GM23338 (cell line): ENCODE data around the gene SCN4B. TPM values are rescaled to one million over a fixed set of nuclear protein-coding genes. Genes with fewer than 3 reads are reported as not detected.

ENCODE experiments used
- ATAC-seq: fragments of 200-7000 bp; cut with Tn5 transposase; 3 replicates; pipeline ENCODE4 v1.9.1; 2020
- DNase-seq: peaks from one replicate; pipeline ENCODE4 v3.0.0-alpha.2; 2015; ENCODE audit warnings: low spot score
- H2AFZ ChIP-seq: fragments of 200-600 bp; sonication (generic); 2 replicates; pipeline ENCODE4 v1.8.0; 2016; ENCODE audit warnings: antibody characterized with exemption, mild to moderate bottlenecking, moderate library complexity
- H3F3A ChIP-seq: fragments of 200-600 bp; sonication (generic); replicated peaks from 2 replicates; pipeline ENCODE4 v1.8.0; 2017; ENCODE audit warnings: antibody characterized with exemption, mixed run types, low read depth
- H3K27ac ChIP-seq: fragments of 200-600 bp; sonication (generic); 2 replicates; pipeline ENCODE4 v1.6.1; 2016; ENCODE audit warnings: low read depth
- H3K27me3 ChIP-seq: fragments of 200-600 bp; sonication (generic); 2 replicates; pipeline ENCODE4 v1.8.0; 2016; ENCODE audit warnings: mild to moderate bottlenecking, mixed run types, moderate library complexity; ENCODE audit not compliant: insufficient read depth
- H3K36me3 ChIP-seq: fragments of 200-600 bp; sonication (generic); 2 replicates; pipeline ENCODE4 v1.8.0; 2016; ENCODE audit warnings: mild to moderate bottlenecking; ENCODE audit not compliant: insufficient read depth
- H3K4me1 ChIP-seq: fragments of 200-600 bp; sonication (generic); 2 replicates; pipeline ENCODE4 v1.8.0; 2016; ENCODE audit warnings: mild to moderate bottlenecking, moderate library complexity; ENCODE audit not compliant: insufficient read depth
- H3K4me2 ChIP-seq: fragments of 200-600 bp; sonication (generic); 2 replicates; pipeline ENCODE4 v1.7.1; 2017; ENCODE audit warnings: mixed run types
- H3K4me3 ChIP-seq: fragments of 200-600 bp; sonication (generic); 2 replicates; pipeline ENCODE4 v1.6.1; 2016; ENCODE audit warnings: mixed run types
- H3K79me2 ChIP-seq: fragments of 200-600 bp; sonication (generic); replicated peaks from 2 replicates; pipeline ENCODE4 v1.8.0; 2017; ENCODE audit warnings: mild to moderate bottlenecking; ENCODE audit not compliant: insufficient read depth
- H3K9me2 ChIP-seq: fragments of 200-600 bp; sonication (generic); 2 replicates; pipeline ENCODE4 v1.8.0; 2017; ENCODE audit not compliant: insufficient read depth
- H4K20me1 ChIP-seq: fragments of 200-600 bp; sonication (generic); replicated peaks from 2 replicates; pipeline ENCODE4 v1.8.0; 2017; ENCODE audit warnings: mild to moderate bottlenecking; ENCODE audit not compliant: insufficient read depth
- H3K27ac Mint-ChIP-seq: 2 replicates; pipeline ENCODE4 v1.8.0; 2020; ENCODE audit warnings: inconsistent platforms, mild to moderate bottlenecking, moderate library complexity, mixed read lengths
- H3K27me3 Mint-ChIP-seq: 3 replicates; pipeline ENCODE4 v1.8.0; 2022; ENCODE audit warnings: low read depth, mild to moderate bottlenecking, moderate library complexity, mixed read lengths, inconsistent platforms; ENCODE audit not compliant: insufficient read depth, poor library complexity
- H3K36me3 Mint-ChIP-seq: 3 replicates; pipeline ENCODE4 v1.8.0; 2021; ENCODE audit warnings: low read depth, mild to moderate bottlenecking, inconsistent platforms, moderate library complexity, mixed read lengths
- H3K4me1 Mint-ChIP-seq: 3 replicates; pipeline ENCODE4 v1.8.0; 2020; ENCODE audit warnings: mild to moderate bottlenecking, inconsistent platforms, mixed read lengths
- H3K4me3 Mint-ChIP-seq: 3 replicates; pipeline ENCODE4 v1.8.0; 2021; ENCODE audit warnings: moderate library complexity, mild to moderate bottlenecking, inconsistent platforms, mixed read lengths
- H3K9me3 Mint-ChIP-seq: 3 replicates; pipeline ENCODE4 v1.8.0; 2020; ENCODE audit warnings: moderate library complexity, mild to moderate bottlenecking, inconsistent platforms, mixed read lengths
- CREB1 ChIP-seq: fragments of 250-450 bp; sonication (Bioruptor Pico); IDR thresholded peaks from 2 replicates; pipeline ENCODE4 v1.5.0; 2020; ENCODE audit warnings: low read depth, mild to moderate bottlenecking, moderate library complexity
- CTCF ChIP-seq, 2 experiments: fragments of 200-600 bp in 1 of 2; sonication (generic) in 1 of 2; conservative IDR thresholded peaks; 2 replicates each; pipeline versions ENCODE4 v1.5.1 to v1.6.1; 2016 to 2017; ENCODE audit warnings: antibody characterized with exemption in 2 of 2, low read depth in 2 of 2, mild to moderate bottlenecking in 2 of 2, moderate library complexity in 1 of 2
- EZH2 ChIP-seq: fragments of 200-600 bp; sonication (generic); IDR thresholded peaks from one replicate; pipeline ENCODE4 v1.8.0; 2017; ENCODE audit warnings: antibody characterized with exemption, mild to moderate bottlenecking, low read depth; ENCODE audit not compliant: unreplicated experiment
- EZH2phosphoT487 ChIP-seq: fragments of 200-600 bp; sonication (generic); IDR thresholded peaks from one replicate; pipeline ENCODE4 v1.8.1; 2018; ENCODE audit warnings: antibody characterized with exemption; ENCODE audit not compliant: unreplicated experiment
- JUNB ChIP-seq: IDR thresholded peaks from one replicate; pipeline ENCODE4 v1.6.1; 2016; ENCODE audit warnings: antibody characterized with exemption; ENCODE audit not compliant: unreplicated experiment
- NANOG ChIP-seq: IDR thresholded peaks from 2 replicates; pipeline ENCODE4 v1.6.1; 2016; ENCODE audit warnings: antibody characterized with exemption, borderline replicate concordance
- POLR2AphosphoS5 ChIP-seq: IDR thresholded peaks from 2 replicates; pipeline ENCODE4 v1.6.1; 2016; ENCODE audit warnings: antibody characterized with exemption, low read depth
- REST ChIP-seq: IDR thresholded peaks from one replicate; pipeline ENCODE4 v1.6.1; 2018; ENCODE audit warnings: antibody characterized with exemption; ENCODE audit not compliant: unreplicated experiment
- STAT1 ChIP-seq: IDR thresholded peaks from one replicate; pipeline ENCODE4 v1.6.1; 2016; ENCODE audit warnings: antibody characterized with exemption; ENCODE audit not compliant: unreplicated experiment
- ZNF114 ChIP-seq: fragments of 250-450 bp; sonication (Bioruptor Pico); IDR thresholded peaks from 2 replicates; pipeline ENCODE4 v1.5.0; 2020; ENCODE audit warnings: mild to moderate bottlenecking, moderate library complexity
- ZNF331 ChIP-seq: fragments of 250-450 bp; sonication (Bioruptor Pico); IDR thresholded peaks from 2 replicates; pipeline ENCODE4 v1.5.0; 2020; ENCODE audit warnings: low read depth, mild to moderate bottlenecking, moderate library complexity
- polyA plus RNA-seq: library from polyadenylated mRNA; unstranded; fragments of >200 nt; fragmentation: Nextera tagmentation; extraction: Ambion mirVana; gene quantifications from 2 replicates; pipeline ENCODE4 v1.2.1, GENCODE V29; 2016
- total RNA-seq: library from RNA; depleted of rRNA; stranded (reverse); fragments of >200 nt; shearing (Covaris generic); gene quantifications from 2 replicates; pipeline ENCODE4 v1.2.3, GENCODE V29; 2014
- TF ChIP-seq, protein P1 (sequence below): fragments of 250-450 bp; sonication (Bioruptor Pico); IDR thresholded peaks from 2 replicates; pipeline ENCODE4 v1.5.0; 2020; ENCODE audit warnings: mild to moderate bottlenecking, moderate library complexity
- TF ChIP-seq, protein P2 (sequence below): IDR thresholded peaks from 2 replicates; pipeline ENCODE4 v1.6.1; 2016; ENCODE audit warnings: antibody characterized with exemption

Gene SCN4B
- total and polyA plus RNA-seq, 2 experiments from 2014 or later: 0.45 to 3.0 TPM

DNA sequence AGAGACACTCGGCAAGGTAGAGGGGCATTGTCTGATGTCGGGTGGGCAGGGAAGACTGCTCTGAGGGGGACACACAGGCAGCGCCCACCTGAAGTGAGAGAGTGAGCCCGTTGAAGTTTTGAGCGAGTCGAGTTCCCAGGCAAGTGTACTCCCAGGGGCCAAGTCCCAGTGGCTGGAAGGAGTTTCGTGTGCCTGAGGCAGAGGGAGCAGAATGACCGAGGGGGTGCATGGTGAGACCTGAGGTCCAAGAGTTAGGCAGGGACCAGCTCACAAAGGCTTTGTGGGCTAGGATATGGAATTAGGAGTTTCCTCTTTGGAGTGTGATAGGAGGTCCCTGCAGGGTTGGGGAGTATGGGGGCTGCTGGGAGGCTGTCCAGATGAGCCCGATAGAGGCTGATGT, 17.6 kb upstream of the SCN4B start:
- Histone ChIP-seq H3K79me2 (no peaks in the 10 kb centered on the region), H3F3A (no peaks in the 10 kb centered on the region), H2AFZ (no peak overlapping the region), H3K27ac (no peak overlapping the region), H3K4me3 (no peak overlapping the region), H3K36me3 (no peaks in the 10 kb centered on the region; the same call in 1 of the 2 replicates), H3K27me3 (peaks cover 77% of the 10 kb centered on the region), H4K20me1 (no peaks in the 10 kb centered on the region; the same call in 1 of the 2 replicates), H3K4me2 (no peak overlapping the region), H3K9me2 (no peaks in the 10 kb centered on the region), H3K4me1 (peaks cover 23% of the 10 kb centered on the region)
- TF ChIP-seq REST: no peak
- no peak for TF ChIP-seq NANOG
- TF ChIP-seq, protein P1, sequence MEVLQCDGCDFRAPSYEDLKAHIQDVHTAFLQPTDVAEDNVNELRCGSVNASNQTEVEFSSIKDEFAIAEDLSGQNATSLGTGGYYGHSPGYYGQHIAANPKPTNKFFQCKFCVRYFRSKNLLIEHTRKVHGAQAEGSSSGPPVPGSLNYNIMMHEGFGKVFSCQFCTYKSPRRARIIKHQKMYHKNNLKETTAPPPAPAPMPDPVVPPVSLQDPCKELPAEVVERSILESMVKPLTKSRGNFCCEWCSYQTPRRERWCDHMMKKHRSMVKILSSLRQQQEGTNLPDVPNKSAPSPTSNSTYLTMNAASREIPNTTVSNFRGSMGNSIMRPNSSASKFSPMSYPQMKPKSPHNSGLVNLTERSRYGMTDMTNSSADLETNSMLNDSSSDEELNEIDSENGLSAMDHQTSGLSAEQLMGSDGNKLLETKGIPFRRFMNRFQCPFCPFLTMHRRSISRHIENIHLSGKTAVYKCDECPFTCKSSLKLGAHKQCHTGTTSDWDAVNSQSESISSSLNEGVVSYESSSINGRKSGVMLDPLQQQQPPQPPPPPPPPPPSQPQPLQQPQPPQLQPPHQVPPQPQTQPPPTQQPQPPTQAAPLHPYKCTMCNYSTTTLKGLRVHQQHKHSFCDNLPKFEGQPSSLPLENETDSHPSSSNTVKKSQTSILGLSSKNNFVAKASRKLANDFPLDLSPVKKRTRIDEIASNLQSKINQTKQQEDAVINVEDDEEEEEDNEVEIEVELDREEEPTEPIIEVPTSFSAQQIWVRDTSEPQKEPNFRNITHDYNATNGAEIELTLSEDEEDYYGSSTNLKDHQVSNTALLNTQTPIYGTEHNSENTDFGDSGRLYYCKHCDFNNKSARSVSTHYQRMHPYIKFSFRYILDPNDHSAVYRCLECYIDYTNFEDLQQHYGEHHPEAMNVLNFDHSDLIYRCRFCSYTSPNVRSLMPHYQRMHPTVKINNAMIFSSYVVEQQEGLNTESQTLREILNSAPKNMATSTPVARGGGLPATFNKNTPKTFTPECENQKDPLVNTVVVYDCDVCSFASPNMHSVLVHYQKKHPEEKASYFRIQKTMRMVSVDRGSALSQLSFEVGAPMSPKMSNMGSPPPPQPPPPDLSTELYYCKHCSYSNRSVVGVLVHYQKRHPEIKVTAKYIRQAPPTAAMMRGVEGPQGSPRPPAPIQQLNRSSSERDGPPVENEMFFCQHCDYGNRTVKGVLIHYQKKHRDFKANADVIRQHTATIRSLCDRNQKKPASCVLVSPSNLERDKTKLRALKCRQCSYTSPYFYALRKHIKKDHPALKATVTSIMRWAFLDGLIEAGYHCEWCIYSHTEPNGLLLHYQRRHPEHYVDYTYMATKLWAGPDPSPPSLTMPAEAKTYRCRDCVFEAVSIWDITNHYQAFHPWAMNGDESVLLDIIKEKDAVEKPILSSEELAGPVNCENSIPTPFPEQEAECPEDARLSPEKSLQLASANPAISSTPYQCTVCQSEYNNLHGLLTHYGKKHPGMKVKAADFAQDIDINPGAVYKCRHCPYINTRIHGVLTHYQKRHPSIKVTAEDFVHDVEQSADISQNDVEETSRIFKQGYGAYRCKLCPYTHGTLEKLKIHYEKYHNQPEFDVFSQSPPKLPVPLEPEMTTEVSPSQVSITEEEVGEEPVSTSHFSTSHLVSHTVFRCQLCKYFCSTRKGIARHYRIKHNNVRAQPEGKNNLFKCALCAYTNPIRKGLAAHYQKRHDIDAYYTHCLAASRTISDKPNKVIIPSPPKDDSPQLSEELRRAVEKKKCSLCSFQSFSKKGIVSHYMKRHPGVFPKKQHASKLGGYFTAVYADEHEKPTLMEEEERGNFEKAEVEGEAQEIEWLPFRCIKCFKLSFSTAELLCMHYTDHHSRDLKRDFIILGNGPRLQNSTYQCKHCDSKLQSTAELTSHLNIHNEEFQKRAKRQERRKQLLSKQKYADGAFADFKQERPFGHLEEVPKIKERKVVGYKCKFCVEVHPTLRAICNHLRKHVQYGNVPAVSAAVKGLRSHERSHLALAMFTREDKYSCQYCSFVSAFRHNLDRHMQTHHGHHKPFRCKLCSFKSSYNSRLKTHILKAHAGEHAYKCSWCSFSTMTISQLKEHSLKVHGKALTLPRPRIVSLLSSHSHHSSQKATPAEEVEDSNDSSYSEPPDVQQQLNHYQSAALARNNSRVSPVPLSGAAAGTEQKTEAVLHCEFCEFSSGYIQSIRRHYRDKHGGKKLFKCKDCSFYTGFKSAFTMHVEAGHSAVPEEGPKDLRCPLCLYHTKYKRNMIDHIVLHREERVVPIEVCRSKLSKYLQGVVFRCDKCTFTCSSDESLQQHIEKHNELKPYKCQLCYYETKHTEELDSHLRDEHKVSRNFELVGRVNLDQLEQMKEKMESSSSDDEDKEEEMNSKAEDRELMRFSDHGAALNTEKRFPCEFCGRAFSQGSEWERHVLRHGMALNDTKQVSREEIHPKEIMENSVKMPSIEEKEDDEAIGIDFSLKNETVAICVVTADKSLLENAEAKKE: no peak
- TF ChIP-seq ZNF331: no peak
- TF ChIP-seq, protein P2, sequence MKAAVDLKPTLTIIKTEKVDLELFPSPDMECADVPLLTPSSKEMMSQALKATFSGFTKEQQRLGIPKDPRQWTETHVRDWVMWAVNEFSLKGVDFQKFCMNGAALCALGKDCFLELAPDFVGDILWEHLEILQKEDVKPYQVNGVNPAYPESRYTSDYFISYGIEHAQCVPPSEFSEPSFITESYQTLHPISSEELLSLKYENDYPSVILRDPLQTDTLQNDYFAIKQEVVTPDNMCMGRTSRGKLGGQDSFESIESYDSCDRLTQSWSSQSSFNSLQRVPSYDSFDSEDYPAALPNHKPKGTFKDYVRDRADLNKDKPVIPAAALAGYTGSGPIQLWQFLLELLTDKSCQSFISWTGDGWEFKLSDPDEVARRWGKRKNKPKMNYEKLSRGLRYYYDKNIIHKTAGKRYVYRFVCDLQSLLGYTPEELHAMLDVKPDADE: no peak
- TF ChIP-seq CREB1 (CRISPR knock-in tag): no peak
- TF ChIP-seq POLR2AphosphoS5: no peak
- no peak for TF ChIP-seq EZH2
- TF ChIP-seq EZH2phosphoT487: no peak
- TF ChIP-seq CTCF (conservative IDR thresholded peaks at IDR 0.05; ENCODE audit: low read depth in 2 of 2): no peak
- no peak for TF ChIP-seq STAT1
- no peak for TF ChIP-seq ZNF114 (CRISPR knock-in tag)
- no peak for TF ChIP-seq JUNB
- DNase-seq: no peak
- Mint-ChIP-seq H3K36me3 (no peaks in the 10 kb centered on the region), H3K9me3 (no peaks in the 10 kb centered on the region; the same call in 2 of the 3 replicates), H3K27me3 (peaks cover 41% of the 10 kb centered on the region), H3K27ac (no peak overlapping the region), H3K4me1 (peaks cover 35% of the 10 kb centered on the region), H3K4me3 (no peak overlapping the region; the same call in 2 of the 3 replicates)
- no peak for ATAC-seq
